GM12874 (cell line): ENCODE results near the gene MYLIP.

ENCODE experiments used
- CTCF ChIP-seq: IDR thresholded peaks from 2 replicates; pipeline ENCODE4 v1.5.1; 2011; ENCODE audit warnings: low read depth, mild to moderate bottlenecking, control low read depth, low read length, moderate library complexity; ENCODE audit not compliant: insufficient read depth

The MYLIP gene

GRCh38 chr6:16097382-16098171 lies 31.3 kb upstream of the MYLIP start:
- no peak for TF ChIP-seq CTCF

DNA sequence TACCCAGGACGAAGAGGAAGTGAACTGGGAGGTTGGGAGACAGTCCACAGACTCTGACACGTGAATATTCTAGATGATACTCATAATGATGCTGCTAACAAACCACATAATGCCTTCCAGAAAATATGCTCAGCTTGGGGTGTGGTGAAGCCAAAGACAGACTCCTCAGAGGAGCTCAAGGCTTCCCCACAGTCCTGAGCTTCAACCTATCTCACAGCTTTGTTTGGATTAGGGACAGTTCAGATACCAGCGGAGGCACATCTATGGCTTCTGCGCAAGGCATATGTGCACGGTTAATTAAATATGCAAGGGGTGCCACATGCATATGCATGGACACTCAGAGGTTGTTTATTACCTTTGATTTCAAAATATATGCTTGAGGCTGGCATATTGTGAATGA lies 30.7 kb upstream of the MYLIP start:
- no peak for TF ChIP-seq CTCF

DNA sequence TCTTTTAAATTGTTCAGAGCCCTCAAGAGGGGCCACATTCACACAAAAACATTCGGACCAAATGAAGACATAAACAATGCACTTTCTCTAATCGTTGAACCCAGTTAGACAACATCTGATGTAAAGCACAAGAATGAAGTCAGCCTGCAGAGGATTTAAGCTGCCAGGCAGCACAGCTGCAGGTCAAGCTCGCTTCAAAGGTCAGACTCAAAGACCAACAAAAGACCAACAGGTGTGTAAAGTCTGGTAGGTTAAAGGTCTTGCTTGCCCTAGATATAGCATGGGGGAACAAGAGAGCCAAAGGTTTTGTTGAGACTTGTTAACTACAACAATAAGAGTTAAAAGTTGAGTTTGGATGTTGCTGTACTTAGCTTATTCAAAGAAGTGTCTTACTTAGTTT lies 26.7 kb upstream of the MYLIP start:
- no peak for TF ChIP-seq CTCF

DNA sequence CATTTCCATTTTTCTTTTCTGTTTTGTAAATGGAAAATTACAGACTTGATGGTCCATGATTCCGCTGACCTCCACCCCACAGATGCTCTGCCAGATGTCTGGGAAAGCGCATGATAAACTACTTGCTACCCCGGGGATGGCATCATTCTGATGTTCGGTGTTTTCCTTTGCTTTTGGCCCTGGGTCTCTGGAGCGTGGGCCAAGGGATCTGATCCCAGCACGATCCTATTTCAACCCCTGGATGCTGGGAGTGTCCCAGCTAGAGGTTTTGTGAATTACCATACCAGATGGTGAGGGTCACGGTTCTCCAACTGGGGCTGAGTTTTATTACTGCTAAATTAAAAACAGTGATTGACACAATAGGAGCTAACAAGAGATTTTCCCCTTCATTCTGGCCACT lies 25.2 kb upstream of the MYLIP start:
- no peak for TF ChIP-seq CTCF

- no peak for TF ChIP-seq CTCF
Observed at GRCh38 chr6:16104624-16105433, 24.1 kb upstream of the MYLIP start.

DNA sequence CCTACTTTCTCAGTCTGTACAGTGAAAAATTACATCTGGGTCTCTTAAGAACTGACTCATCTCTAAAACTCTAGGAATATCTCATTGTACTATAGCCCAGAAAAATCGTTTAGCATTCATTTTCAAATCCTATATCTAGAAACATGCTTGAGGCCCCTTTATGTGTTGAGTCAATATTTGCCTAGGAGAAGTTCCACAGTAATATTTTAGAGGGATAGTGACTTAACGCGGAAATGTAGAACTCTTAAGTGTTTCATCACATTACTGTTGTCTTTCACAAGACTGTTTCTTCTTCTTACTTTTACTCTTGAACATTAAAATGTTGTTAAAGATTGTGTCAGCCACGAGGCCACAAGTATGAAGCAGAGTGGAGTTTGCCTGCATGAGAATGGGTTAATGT lies 23.0 kb upstream of the MYLIP start:
- no peak for TF ChIP-seq CTCF

DNA sequence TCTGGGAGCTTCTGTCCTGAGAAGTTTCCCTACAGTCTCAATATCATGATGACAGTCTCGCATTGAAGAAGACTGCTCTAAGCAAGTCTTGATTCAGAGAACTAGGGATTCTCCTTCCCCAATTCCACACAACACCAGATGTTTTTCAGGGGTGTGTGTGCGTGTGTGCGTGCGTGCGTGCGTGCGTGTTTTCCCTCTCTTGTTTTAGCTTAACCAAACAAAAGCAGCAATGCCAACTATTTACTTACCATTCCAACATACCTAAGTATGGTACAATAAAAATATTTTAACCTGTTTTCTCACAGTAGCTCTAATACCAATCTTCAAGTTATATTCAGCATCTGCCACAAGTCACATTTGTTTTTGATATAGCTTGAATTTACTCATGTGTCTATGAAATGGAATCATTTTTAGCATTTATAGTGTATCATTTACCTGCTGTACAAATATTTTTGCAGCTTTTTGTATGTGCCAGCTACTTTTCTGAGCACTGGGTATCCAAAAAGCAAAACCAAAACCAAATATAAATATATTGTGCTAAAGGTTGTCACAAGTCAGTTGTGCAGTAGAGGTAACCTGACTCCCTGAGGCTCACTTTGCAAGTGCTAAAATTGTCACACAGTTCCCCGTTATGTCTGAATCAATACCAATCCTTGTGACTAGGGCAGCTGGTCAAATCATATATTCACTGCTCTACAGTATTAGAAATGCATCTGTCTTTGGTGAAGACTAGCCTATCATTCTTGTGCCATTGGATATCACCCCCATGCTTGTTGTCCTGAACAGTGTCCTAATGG lies 21.7 kb upstream of the MYLIP start:
- no peak for TF ChIP-seq CTCF
